GM04504 (cell line): ENCODE measurements around the gene C9orf153.
"Not testable (repeated sequence)": the region's sequence is repeated elsewhere in the genome, so short reads cannot be mapped to it uniquely, and the experiment has no call there.

Source experiments
- DNase-seq: peaks from one replicate; pipeline ENCODE4 v3.0.0-alpha.2; 2012; ENCODE audit warnings: low read depth

C9orf153 gene

GRCh38 chr9:86259557-86259956 is at the start of gene C9orf153:
TSS of gene C9orf153 (minus strand) at chr9:86259657. CDS start at chr9:86229603, 30,054 bp downstream.
- DNase-seq = no peak

GRCh38 chr9:86308687-86309086 is 49.2 kb upstream of the C9orf153 start:
- no peak for DNase-seq

- DNase-seq = no peak
These were observed 44.8 kb upstream of the C9orf153 start for GRCh38 chr9:86304236-86304730.

- no peak for DNase-seq
These were observed 44.0 kb upstream of the C9orf153 start for GRCh38 chr9:86303316-86303975.

GRCh38 chr9:86301686-86302085 is 42.2 kb upstream of the C9orf153 start:
- no peak for DNase-seq

- DNase-seq = no peak
These were observed 41.2 kb upstream of the C9orf153 start for GRCh38 chr9:86300701-86301100.

GRCh38 chr9:86298873-86299272 is 39.4 kb upstream of the C9orf153 start:
- no peak for DNase-seq

GRCh38 chr9:86290341-86290740 is 30.9 kb upstream of the C9orf153 start:
- DNase-seq = not testable (repeated sequence)

GRCh38 chr9:86288499-86289198 is 29.2 kb upstream of the C9orf153 start:
- DNase-seq = no peak

- DNase-seq = peak; percentile 5
These were observed 27.6 kb upstream of the C9orf153 start for GRCh38 chr9:86287013-86287412.

GRCh38 chr9:86286278-86286677 is 26.8 kb upstream of the C9orf153 start:
- DNase-seq = no peak

GRCh38 chr9:86285261-86285660 is 25.8 kb upstream of the C9orf153 start:
- DNase-seq = no peak

GRCh38 chr9:86282979-86283535 is 23.6 kb upstream of the C9orf153 start:
- DNase-seq = peak; percentile 77

- peak; percentile 79 for DNase-seq
These were observed 22.9 kb upstream of the C9orf153 start, which contains the start of gene ISCA1 for GRCh38 chr9:86282077-86282978. TSS of gene ISCA1 (minus strand) at chr9:86282538. CDS start at chr9:86282458, 80 bp downstream.

- DNase-seq = no peak
These were observed 22.2 kb upstream of the C9orf153 start for GRCh38 chr9:86281593-86282076.

- DNase-seq = no peak
These were observed 21.1 kb upstream of the C9orf153 start for GRCh38 chr9:86280580-86280979.

GRCh38 chr9:86279839-86280238 is 20.4 kb upstream of the C9orf153 start:
- no peak for DNase-seq

- DNase-seq = no peak
These were observed 17.6 kb upstream of the C9orf153 start for GRCh38 chr9:86277072-86277471.

GRCh38 chr9:86275962-86276361 is 16.5 kb upstream of the C9orf153 start:
- no peak for DNase-seq

GRCh38 chr9:86274821-86275643 is 15.6 kb upstream of the C9orf153 start:
- DNase-seq = no peak

GRCh38 chr9:86272221-86272620 is 12.8 kb upstream of the C9orf153 start:
- no peak for DNase-seq
